DMS 273 (cell line): ENCODE results near the gene MAPK8IP3.

ENCODE experiments used
- DNase-seq: peaks from one replicate; lab custom pipeline; 2025; ENCODE audit not compliant: unreplicated experiment; lab: John Stamatoyannopoulos, UW

MAPK8IP3 gene

DNA sequence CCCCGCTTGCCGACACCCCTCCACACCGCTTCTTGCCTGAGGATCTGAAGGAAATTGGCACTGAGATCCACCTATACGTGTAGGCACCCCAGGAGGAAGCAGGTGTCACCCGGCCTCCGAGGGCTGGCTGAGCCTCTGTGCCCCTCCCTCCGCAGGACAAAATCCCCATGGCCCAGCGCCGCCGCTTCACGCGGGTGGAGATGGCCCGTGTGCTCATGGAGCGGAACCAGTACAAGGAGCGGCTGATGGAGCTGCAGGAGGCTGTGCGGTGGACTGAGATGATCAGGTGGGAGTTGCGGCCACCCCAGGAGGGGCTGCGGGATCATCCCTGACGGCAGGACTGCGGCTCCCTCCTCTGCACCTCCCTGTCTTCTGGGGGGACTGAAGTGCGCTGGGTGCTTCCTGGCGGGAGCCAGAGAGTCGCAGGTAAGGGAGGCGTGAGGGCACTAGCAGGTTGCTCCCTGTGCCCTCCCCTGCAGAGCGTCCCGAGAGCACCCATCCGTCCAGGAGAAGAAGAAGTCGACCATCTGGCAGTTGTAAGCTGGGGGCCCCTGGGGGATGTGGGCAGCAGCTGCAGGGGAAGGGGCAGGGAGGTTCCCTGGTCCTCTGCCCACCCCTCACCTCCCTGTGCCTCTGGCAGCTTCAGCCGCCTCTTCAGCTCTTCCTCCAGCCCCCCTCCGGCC lies 56.3 kb downstream of the MAPK8IP3 start:
- no peak for DNase-seq

DNA sequence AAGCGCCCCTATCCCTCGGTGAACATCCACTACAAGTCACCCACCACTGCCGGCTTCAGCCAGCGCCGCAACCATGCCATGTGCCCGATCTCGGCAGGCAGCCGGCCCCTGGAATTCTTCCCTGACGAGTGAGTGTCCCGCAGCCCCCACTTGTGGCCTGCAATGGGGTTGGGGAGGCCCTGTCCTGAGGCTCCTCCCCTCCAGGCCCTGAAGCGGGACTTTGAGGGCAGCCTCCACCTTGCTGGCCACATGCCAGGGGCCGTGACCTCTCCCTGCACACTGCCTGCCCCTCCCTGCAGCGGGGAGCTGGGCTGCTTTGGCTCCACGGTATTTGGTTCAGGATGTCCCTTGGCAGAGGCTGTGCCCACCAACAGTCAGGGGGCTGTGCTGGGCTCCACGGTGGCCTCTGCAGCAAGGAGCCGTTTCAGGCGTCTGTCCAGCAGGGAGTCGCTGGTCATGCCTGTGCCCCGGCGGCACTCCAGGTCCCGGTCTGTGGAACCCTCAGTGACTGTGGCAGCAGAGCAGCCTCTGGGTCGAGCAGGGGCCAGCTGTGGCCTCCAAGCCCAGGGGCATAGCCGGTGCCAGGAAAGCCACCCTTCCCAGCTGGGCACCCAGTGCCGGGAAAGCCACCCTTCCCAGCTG lies 57.0 kb downstream of the MAPK8IP3 start:
- no peak for DNase-seq

DNA sequence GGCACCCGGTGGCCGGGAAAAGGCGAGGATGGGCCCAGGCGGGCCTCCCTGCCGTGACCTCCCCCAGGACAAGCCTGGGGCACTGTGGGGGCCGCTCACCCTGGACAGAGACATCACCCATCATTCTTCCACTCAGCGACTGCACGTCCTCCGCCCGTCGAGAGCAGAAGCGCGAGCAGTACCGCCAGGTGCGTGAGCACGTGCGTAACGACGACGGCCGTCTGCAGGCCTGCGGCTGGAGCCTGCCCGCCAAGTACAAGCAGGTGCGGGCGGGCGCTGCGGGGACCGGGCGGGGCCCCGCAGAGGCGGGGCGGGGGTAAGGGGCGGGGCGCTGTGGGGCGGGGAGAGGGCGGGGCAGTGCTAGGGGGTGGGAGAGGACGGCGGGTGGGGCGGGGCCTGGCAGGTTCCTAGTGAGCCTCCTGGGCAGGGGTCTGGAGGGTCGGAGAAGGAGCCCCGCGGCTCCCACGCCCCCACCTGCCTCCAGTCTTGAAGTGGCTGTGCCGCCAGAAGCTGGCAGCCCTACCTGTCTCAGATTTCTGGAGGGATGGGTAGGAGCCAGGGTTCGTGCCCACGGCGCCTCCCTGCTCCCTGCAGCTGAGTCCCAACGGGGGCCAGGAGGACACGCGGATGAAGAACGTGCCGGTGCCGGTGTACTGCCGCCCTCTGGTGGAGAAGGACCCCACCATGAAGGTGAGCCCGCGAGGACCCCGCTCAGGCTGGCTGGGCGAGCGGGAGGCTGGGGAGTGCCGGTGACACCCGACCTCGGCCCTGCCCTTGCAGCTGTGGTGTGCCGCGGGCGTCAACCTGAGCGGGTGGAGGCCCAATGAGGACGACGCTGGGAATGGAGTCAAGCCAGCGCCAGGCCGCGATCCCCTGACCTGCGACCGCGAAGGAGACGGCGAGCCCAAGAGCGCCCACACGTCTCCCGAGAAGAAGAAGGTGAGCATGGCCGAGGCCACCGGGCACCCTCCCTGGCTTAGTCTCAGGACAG lies 57.8 kb downstream of the MAPK8IP3 start:
- DNase-seq = peak; percentile 55

GRCh38 chr16:1764971-1765370 lies 59.0 kb downstream of the MAPK8IP3 start:
- DNase-seq = no peak

- no peak for DNase-seq
Observed at GRCh38 chr16:1765826-1766225, 59.8 kb downstream of the MAPK8IP3 start.

DNA sequence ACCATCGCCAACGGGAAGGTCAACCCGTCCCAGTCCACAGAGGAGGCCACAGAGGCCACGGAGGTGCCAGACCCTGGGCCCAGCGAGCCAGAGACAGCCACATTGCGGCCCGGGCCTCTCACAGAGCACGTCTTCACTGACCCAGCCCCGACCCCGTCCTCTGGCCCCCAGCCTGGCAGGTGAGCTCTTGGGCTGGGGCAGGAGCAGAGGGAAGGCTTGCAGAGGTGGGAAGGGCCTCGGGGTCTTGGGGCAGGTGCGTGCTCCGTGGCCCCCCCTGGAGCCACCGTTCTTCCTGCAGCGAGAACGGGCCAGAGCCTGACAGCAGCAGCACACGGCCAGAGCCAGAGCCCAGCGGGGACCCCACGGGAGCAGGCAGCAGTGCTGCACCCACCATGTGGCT lies 60.2 kb downstream of the MAPK8IP3 start:
- no peak for DNase-seq

DNA sequence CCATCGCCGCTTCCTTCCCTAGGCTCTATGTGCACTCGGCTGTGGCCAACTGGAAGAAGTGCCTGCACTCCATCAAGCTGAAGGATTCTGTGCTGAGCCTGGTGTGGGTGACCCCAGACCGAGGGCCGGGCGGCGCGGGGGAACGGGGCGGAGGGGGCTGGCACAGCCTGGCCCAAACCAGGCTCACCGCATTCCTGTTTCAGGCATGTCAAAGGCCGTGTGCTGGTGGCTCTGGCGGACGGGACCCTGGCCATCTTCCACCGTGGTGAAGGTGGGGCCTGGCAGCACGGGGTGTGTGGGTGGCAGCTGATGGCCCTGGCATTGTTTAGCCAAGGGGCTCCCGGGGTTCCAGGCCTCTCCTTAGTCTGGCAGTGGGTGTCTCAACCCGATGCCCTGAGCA lies 60.7 kb downstream of the MAPK8IP3 start:
- no peak for DNase-seq

DNA sequence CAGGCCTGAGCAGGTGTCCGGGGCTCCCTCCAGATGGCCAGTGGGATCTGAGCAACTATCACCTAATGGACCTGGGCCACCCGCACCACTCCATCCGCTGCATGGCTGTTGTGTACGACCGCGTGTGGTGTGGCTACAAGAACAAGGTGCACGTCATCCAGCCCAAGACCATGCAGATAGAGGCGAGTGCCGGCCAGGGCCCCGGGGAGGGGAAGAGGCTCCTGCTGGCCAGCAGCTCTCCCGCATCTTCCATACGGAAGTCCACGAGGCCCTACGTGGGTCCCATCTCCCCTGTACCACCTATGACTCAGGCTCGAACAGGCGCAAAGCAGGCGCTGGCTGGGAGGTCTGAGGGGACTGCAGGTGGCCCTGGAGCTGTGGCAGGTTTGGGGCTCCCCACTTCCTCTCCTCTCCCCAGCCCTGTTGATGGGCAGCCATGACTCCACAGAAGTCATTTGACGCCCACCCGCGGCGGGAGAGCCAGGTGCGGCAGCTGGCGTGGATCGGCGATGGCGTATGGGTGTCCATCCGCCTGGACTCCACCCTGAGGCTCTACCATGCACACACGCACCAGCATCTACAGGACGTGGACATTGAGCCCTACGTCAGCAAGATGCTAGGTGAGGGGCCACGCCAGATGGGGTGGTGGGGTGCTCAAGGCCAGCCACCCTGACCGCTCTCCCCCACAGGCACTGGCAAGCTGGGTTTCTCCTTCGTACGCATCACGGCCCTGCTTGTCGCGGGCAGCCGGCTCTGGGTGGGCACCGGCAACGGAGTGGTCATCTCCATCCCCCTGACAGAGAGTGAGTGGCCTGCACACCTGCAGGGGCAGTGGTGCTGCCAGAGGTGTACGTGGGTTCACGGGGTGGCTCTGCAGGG lies 61.4 kb downstream of the MAPK8IP3 start:
- no peak for DNase-seq

- no peak for DNase-seq
Observed at GRCh38 chr16:1768061-1768766, 62.2 kb downstream of the MAPK8IP3 start.

DNA sequence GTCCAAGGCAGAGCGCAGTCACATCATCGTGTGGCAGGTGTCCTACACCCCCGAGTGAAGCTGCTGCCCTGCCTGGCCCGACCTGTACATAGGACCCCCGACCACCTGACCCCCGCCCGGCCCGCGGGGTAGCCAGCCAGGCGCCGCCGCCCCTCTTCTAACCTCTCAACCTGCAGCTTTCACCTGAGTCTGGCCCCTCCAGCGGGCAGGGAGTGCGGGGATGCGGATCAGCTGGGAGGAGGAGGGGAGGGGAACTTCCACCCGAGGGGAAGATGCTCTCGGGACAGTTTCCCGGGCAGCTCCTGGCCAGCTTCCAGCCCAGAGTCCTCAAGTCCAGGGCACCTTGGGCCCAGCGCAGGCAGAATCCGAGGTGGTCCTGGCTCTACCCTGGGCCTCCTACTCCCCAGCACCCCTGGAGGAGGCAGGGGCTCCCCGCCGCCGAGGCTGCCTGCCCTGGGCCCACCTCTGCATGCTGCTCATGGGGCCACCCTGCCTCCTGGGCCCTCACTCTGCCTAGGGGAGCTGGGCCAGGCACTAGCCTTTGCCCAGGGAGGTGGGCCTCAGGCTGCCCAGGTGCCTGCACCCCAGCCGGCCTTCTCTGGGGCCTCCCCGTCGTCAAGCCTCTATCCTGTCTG lies 62.9 kb downstream of the MAPK8IP3 start:
- peak; percentile 57 for DNase-seq

DNA sequence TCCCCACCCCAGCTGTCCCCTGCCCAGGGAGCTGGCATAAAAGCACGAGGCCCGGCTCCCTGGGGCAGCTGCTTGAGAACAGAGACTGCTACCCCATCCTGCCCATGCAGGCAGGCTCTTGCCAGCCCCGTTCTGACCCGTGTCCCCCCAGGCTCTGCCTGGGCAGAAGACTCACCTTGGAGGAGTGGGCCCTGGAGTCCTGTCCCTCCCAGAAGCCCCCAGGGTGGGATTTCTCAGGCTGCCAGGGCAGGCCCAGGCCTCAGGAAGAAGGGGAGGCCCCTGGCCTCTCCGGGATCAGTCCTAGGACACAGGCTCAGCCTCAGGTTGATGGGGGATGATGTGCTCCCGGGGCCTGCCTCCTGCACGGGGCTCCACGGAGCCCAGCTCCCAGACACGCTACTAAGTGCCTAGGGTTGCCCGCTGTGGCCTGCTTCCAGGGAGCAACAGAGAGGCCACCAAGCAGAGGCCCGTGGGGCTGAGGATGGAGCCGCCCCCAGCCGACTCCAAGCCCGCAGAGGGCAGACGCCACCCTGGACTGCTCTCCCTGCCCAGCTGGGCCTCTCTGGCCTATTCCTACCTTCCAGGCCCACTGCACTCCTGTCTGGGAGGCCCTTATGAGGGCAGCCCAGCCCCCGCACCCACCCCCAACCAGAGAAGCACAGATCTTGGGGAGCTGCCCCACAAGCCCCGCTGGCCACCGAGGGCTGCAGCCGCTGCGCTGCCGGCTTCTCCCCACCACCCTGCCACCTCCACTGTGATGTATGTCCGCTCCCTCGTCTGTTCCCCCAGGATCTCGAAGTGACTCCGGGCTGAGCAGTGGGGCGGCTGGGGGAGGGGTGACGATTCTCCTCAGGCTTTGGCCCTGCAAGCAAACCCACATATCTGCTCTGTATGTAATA lies 63.7 kb downstream of the MAPK8IP3 start:
- DNase-seq = no peak

GRCh38 chr16:1770328-1771187 lies 64.6 kb downstream of the MAPK8IP3 start:
- peak; percentile 48 for DNase-seq

DNA sequence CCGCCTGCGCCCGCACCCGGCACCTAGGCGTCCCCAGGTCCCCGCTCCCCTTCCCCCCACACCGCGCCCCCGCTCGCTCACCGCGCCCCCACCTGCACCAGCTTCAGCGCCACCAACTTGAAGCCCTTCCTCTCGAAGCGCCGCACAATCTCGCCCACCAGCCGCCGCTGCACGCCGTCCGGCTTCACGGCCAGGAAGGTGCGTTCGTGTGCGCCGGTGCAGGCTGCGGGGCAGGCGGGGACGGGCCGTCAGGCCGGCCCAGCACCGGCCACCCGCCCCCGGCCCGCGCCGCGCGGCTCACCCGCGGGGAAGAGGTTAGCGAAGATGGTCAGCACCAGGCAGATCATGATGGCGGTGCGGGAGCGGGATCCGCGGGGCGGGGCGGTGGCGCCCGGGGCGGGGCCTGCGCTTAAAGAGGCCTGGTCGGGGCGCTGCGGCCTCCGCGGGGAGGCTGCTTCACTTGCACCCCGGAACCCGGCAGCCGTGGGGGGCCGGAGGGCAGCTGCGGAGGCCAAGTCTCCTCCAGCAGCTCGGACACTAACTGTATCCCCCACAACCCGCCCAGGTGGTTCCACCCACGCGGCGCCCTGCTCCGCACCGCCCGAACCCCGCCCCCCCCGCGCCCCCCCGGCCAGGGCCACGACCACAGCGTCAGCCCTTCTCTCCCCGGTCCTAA lies 65.3 kb downstream of the MAPK8IP3 start, which contains the start of gene NME3:
TSS of gene NME3 (minus strand) at position 356 of the 676 bp plus-strand sequence. CDS start at position 347, 9 bp downstream.
- peak; percentile 76 for DNase-seq

GRCh38 chr16:1771864-1772361 lies 65.9 kb downstream of the MAPK8IP3 start:
- DNase-seq = peak; percentile 76

DNA sequence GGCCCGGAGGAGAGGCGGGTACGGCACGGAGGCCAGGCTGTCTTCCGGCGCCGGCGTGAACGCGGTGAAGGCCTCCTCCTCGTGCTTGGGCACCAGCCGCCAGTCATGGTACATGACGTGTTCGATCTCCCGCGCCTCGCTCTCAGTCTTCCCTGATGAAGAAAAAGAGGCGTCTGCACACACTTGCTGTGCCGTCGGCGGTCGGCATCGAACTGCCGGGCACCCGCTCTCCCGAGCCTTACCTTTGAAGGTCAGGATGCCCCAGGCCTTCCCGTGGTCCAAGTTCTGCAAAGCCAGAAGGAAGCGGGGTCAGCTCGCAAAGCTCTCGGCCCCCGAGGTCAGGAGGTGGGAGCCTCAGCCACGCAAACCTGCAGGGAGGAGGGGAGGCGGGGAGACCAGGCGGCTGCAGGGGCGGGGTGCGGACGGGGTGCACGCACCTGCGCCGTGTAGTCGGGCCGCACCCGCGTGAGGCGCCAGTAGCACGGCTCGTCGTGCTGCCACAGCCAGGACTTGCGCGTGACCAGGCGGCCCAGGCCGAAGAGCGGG lies 66.4 kb downstream of the MAPK8IP3 start, which contains the start of gene EME2:
TSS of gene EME2 (plus strand) at position 449 of the 546 bp plus-strand sequence. CDS start 418 bp downstream, outside the sequence.
- DNase-seq = peak; percentile 77
